Measurements from ENCODE around the gene ARHGAP40.

DNA sequence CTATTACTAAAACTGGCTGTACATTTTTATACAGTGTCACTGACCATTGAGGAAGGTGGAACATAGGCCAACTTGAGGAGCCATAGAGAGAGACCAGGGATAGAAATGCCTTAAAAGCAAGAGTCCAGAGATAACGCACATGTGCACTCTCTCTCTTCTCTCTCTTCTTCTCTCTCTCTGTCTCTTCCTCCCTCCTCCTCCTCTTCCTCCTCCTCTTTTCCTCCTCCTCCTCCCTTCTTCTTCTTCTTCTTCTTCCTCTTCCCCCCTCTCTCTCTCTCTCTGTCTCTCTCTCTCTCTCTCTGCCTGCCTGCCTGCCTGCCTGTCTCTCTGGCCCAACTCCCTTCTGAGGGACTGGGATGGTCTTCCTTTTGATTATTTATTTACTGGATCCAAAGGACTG is 36.9 kb upstream of the ARHGAP40 start:
- TF ChIP-seq ZNF274 (IDR thresholded peaks at IDR 0.05; ENCODE audit: low read depth, low read length) (no peak), YY1 (IDR thresholded peaks at IDR 0.05; ENCODE audit: insufficient read depth, insufficient read length) (no peak)
